Kidney (tissue), 14 donors: Measurements from ENCODE around the gene SLC6A17. TPM values are rescaled to one million over a fixed set of nuclear protein-coding genes. Genes with fewer than 3 reads are reported as not detected.

Source experiments
- DNase-seq, 5 donors: peaks; one replicate each; pipeline ENCODE4 v3.0.0-alpha.2; 2013 to 2020
- FAIRE-seq: peaks from 2 replicates; lab custom pipeline; 2012; peaks lifted over from hg19 to GRCh38; lab: Jason Lieb, UNC
- H3K27ac ChIP-seq, 2 donors: one replicate each; pipeline ENCODE4 v1.7.0; 2013; ENCODE audit warnings: low read depth in 2 of 2, low read length in 2 of 2, inconsistent platforms in 1 of 2
- H3K27me3 ChIP-seq: one replicate; pipeline ENCODE4 v1.7.1; 2013; ENCODE audit warnings: low read length, inconsistent platforms; ENCODE audit not compliant: control insufficient read depth, insufficient read depth
- H3K36me3 ChIP-seq, 3 donors: one replicate each; pipeline versions ENCODE4 v1.7.0 to v1.7.1; 2013; ENCODE audit warnings: low read length in 3 of 3, control low read depth in 1 of 3, inconsistent platforms in 1 of 3; ENCODE audit not compliant: insufficient read depth in 3 of 3, control insufficient read depth in 2 of 3
- H3K4me1 ChIP-seq, 3 donors: one replicate each; pipeline versions ENCODE4 v1.7.0 to v1.7.1; 2013; ENCODE audit warnings: low read length in 3 of 3, inconsistent platforms in 1 of 3, low read depth in 1 of 3; ENCODE audit not compliant: control insufficient read depth in 2 of 3, insufficient read depth in 2 of 3
- H3K4me3 ChIP-seq, 3 donors: one replicate each; pipeline versions ENCODE4 v1.7.0 to v1.8.1; 2013; ENCODE audit warnings: low read length in 3 of 3, control low read depth in 1 of 3, inconsistent platforms in 1 of 3
- H3K9ac ChIP-seq, 3 donors: one replicate each; pipeline versions ENCODE4 v1.7.0 to v1.7.1; 2013; ENCODE audit warnings: low read length in 3 of 3, control low read depth in 1 of 3, inconsistent platforms in 1 of 3
- H3K9me3 ChIP-seq, 3 donors: one replicate each; pipeline versions ENCODE4 v1.7.0 to v1.7.1; 2013; ENCODE audit warnings: low read length in 3 of 3, control low read depth in 1 of 3, inconsistent platforms in 1 of 3; ENCODE audit not compliant: control insufficient read depth in 2 of 3, insufficient read depth in 1 of 3
- CTCF ChIP-seq: IDR thresholded peaks from 3 replicates; pipeline ENCODE4 v1.5.1; 2012; ENCODE audit warnings: mild to moderate bottlenecking, moderate library complexity, borderline replicate concordance; ENCODE audit not compliant: insufficient read depth; ENCODE audit errors: extremely low read depth
- intact Hi-C: fragments of 100-400 bp; cut with DNase I; formaldehyde crosslinking; loops from one replicate; pipeline ENCODE4 v1.11.1; 2022
- polyA plus RNA-seq: library from polyadenylated mRNA; stranded (reverse); fragments of 350-450 nt; fragmentation: Illumina TruSeq; extraction: RNeasy Lipid Tissue Mini Kit (QIAGEN cat#74804); gene quantifications from one replicate; pipeline ENCODE4 v1.2.3, GENCODE V29; 2014; ENCODE audit warnings: low read depth, low replicate concordance; ENCODE audit not compliant: insufficient read depth
- total RNA-seq: library from RNA; stranded (reverse); fragmentation: NEBNext Ultra II Directional; extraction: Animal tissue kit (Norgen Biotek cat#: 25700); gene quantifications from one replicate; pipeline ENCODE4 v1.2.1, GENCODE V29; 2021
- donor health status: control.
- donor health status: control.
- donor health status: control.
- donor health status: control.
- donor health status: control.
- donor health status: DM: yes; HTN: yes; CAD: no.
- donor health status: Normal renal cell carcinoma (clear cell type).

The SLC6A17 gene
- total and polyA plus RNA-seq, 2 donors from 2014 or later, result 1.7 to 2.3 TPM

DNA sequence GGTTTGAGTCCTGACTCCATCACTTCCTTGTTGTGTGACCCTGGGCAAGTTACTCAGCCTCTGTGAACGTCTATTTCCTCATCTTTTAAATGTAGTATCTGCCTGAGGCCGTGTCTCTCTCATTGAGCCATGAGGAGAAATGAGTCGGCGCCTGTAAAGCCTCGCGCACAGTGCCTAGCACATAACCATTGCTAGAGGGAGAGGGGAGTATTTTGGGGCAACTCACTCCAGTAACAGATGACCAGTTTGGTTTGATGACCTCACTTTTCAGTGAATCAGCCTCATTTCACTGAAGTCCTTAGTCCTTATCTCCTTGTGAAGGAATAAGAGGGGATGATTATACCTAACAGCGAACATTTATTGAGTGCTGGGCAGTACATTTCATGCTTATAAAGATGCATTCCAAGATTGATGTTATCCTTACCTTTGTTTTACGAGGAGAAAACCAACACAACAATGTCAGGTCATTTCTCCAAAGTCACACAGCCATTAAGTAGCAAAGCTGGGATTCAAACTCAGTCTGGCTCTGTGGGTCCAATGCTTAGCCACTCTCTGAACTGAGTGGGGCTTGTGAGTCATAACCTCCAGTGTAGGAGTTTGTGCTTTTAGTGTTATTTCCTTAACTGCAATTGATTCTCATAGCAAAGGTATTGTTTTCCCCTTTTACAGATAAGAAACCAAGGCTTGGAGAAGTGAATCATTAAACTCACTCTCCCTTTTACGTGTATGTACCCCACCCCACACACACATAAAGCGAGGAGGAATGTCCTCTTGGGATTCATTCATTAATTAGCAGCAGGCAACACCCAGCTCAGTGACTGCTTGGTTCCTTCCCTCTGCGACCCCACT, 85.8 kb downstream of the SLC6A17 start:
- Histone ChIP-seq H3K27ac (no peak overlapping the region), H3K36me3 (peaks cover 0 to 21% (median 7%) of the 10 kb centered on the region in 3 donors), H3K27me3 (no peaks in the 10 kb centered on the region), H3K9ac (no peak overlapping the region), H3K4me1 (peaks cover 0 to 8% (median 0%) of the 10 kb centered on the region in 3 donors), H3K9me3 (no peaks in the 10 kb centered on the region), H3K4me3 (no peak overlapping the region)
- intact Hi-C loops, result no loop called here
- FAIRE-seq, result no peak
- peak in 1 of 5 donors; percentile 66 for DNase-seq
- no peak for TF ChIP-seq CTCF

GRCh38 chr1:110237386-110238152, 87.3 kb downstream of the SLC6A17 start:
- Histone ChIP-seq H3K9me3 (no peaks in the 10 kb centered on the region), H3K4me3 (no peak overlapping the region), H3K36me3 (peaks cover 0 to 8% (median 3%) of the 10 kb centered on the region in 3 donors), H3K27ac (no peak overlapping the region), H3K27me3 (no peaks in the 10 kb centered on the region), H3K4me1 (peaks cover 0 to 8% (median 0%) of the 10 kb centered on the region in 3 donors), H3K9ac (no peak overlapping the region)
- no peak for TF ChIP-seq CTCF
- no peak for FAIRE-seq
- DNase-seq, result no peak
- intact Hi-C loops, result no loop called here

- no peak for FAIRE-seq
- TF ChIP-seq CTCF, result no peak
- intact Hi-C loops, result no loop called here
- Histone ChIP-seq H3K9me3 (no peaks in the 10 kb centered on the region), H3K4me1 (peaks cover 0 to 8% (median 0%) of the 10 kb centered on the region in 3 donors), H3K36me3 (peaks cover 0 to 4% (median 0%) of the 10 kb centered on the region in 3 donors), H3K27me3 (no peaks in the 10 kb centered on the region), H3K9ac (no peak overlapping the region), H3K27ac (no peak overlapping the region), H3K4me3 (no peak overlapping the region)
- DNase-seq, result peak in 2 of 5 donors; percentile 38 to 75
Observed at GRCh38 chr1:110239441-110240430, 89.4 kb downstream of the SLC6A17 start.
